GM19238 (cell line): ENCODE data around the gene UBE2E2.
"Not testable (repeated sequence)": the region's sequence is repeated elsewhere in the genome, so short reads cannot be mapped to it uniquely, and the experiment has no call there.

Experiments
- DNase-seq: peaks from one replicate; pipeline ENCODE4 v3.0.0; 2011; ENCODE audit warnings: low spot score; ENCODE audit not compliant: insufficient read length

UBE2E2 gene

GRCh38 chr3:23320586-23321570, 117.8 kb downstream of the UBE2E2 start:
- no peak for DNase-seq

- no peak for DNase-seq
Measured at GRCh38 chr3:23324745-23325144, 121.6 kb downstream of the UBE2E2 start.

- DNase-seq = no peak
Measured at GRCh38 chr3:23325466-23326065, 122.4 kb downstream of the UBE2E2 start.

GRCh38 chr3:23329471-23330105, 126.5 kb downstream of the UBE2E2 start:
- DNase-seq = no peak

GRCh38 chr3:23330568-23330967, 127.4 kb downstream of the UBE2E2 start:
- DNase-seq = no peak

GRCh38 chr3:23331141-23331935, 128.2 kb downstream of the UBE2E2 start:
- DNase-seq = no peak

GRCh38 chr3:23333633-23334032, 130.5 kb downstream of the UBE2E2 start:
- DNase-seq = no peak

- not testable (repeated sequence) for DNase-seq
Measured at GRCh38 chr3:23336853-23337252, 133.7 kb downstream of the UBE2E2 start.

GRCh38 chr3:23341147-23341838, 138.2 kb downstream of the UBE2E2 start:
- no peak for DNase-seq

- no peak for DNase-seq
Measured at GRCh38 chr3:23342343-23342742, 139.2 kb downstream of the UBE2E2 start.

GRCh38 chr3:23343509-23343908, 140.4 kb downstream of the UBE2E2 start:
- DNase-seq = no peak

- DNase-seq = no peak
Measured at GRCh38 chr3:23344886-23345285, 141.8 kb downstream of the UBE2E2 start.

- DNase-seq = not testable (repeated sequence)
Measured at GRCh38 chr3:23349444-23349843, 146.3 kb downstream of the UBE2E2 start.

GRCh38 chr3:23356169-23356568, 153.0 kb downstream of the UBE2E2 start:
- DNase-seq = no peak

- DNase-seq = no peak
Measured at GRCh38 chr3:23356923-23357322, 153.8 kb downstream of the UBE2E2 start.

GRCh38 chr3:23359116-23359515, 156.0 kb downstream of the UBE2E2 start:
- DNase-seq = no peak

- no peak for DNase-seq
Measured at GRCh38 chr3:23365066-23365465, 161.9 kb downstream of the UBE2E2 start.

GRCh38 chr3:23368731-23369130, 165.6 kb downstream of the UBE2E2 start:
- DNase-seq = no peak

- no peak for DNase-seq
Measured at GRCh38 chr3:23372285-23372684, 169.2 kb downstream of the UBE2E2 start.

- no peak for DNase-seq
Measured at GRCh38 chr3:23376516-23377248, 173.6 kb downstream of the UBE2E2 start.
